Lung (tissue), 12 donors: ENCODE measurements around the gene RSU1. TPM values are rescaled to one million over a fixed set of nuclear protein-coding genes. Genes with fewer than 3 reads are reported as not detected.

ENCODE experiments used
- ATAC-seq: fragments of 200-7000 bp; cut with Tn5 transposase; one replicate; pipeline ENCODE4 v1.9.1; 2020; ENCODE audit warnings: moderate number of reproducible peaks; ENCODE audit not compliant: insufficient read depth, low FRiP score
- DNase-seq, 3 donors: peaks; one replicate each; pipeline ENCODE4 v3.0.0-alpha.2; 2013 to 2017
- H3K27ac ChIP-seq, 2 donors: one replicate each; pipeline ENCODE4 v1.5.1; 2013; ENCODE audit warnings: mild to moderate bottlenecking in 2 of 2, moderate library complexity in 2 of 2, control low read depth in 1 of 2, inconsistent platforms in 1 of 2, low read depth in 1 of 2, low read length in 1 of 2
- H3K27me3 ChIP-seq, 3 donors: one replicate each; pipeline ENCODE4 v1.5.1; 2013; ENCODE audit warnings: low read length in 2 of 3; ENCODE audit not compliant: control insufficient read depth in 3 of 3, insufficient read depth in 3 of 3
- H3K36me3 ChIP-seq, 4 donors: one replicate each; pipeline ENCODE4 v1.5.1; 2013; ENCODE audit warnings: low read length in 4 of 4, mild to moderate bottlenecking in 1 of 4, moderate library complexity in 1 of 4; ENCODE audit not compliant: control insufficient read depth in 4 of 4, insufficient read depth in 4 of 4
- H3K4me1 ChIP-seq, 5 donors: one replicate each; pipeline ENCODE4 v1.5.1; 2013; ENCODE audit warnings: low read length in 5 of 5, mild to moderate bottlenecking in 2 of 5, moderate library complexity in 1 of 5; ENCODE audit not compliant: control insufficient read depth in 5 of 5, insufficient read depth in 5 of 5
- H3K4me3 ChIP-seq: one replicate; pipeline ENCODE4 v1.5.1; 2013; ENCODE audit warnings: mild to moderate bottlenecking, control low read depth, moderate library complexity
- H3K9ac ChIP-seq, 2 donors: one replicate each; pipeline ENCODE4 v1.5.1; 2013; ENCODE audit warnings: low read length in 2 of 2, control low read depth in 1 of 2; ENCODE audit not compliant: insufficient read depth in 1 of 2
- H3K9me3 ChIP-seq, 4 donors: one replicate each; pipeline ENCODE4 v1.5.1; 2013; ENCODE audit warnings: low read length in 3 of 4, mild to moderate bottlenecking in 1 of 4, moderate library complexity in 1 of 4; ENCODE audit not compliant: control insufficient read depth in 4 of 4, insufficient read depth in 3 of 4
- WGBS, 2 donors: extraction: QIAGEN DNeasy Blood & Tissue Kit; methylation state at CpG; one replicate each; pipeline ENCODE4 v1.1.7; 2013; 5-methylcytosine and 5-hydroxymethylcytosine counted together
- polyA plus RNA-seq, 2 donors: library from polyadenylated mRNA; stranded (reverse); fragments of 200-250 nt; gene quantifications; one replicate each; pipeline ENCODE4 v1.2.1, GENCODE V29; 2013
- total RNA-seq, 2 donors: library from RNA; depleted of rRNA in 1 of 2; stranded (reverse); fragments of >200 nt in 1 of 2; gene quantifications; one replicate each; pipeline ENCODE4 v1.2.1, GENCODE V29; 2014 to 2021
- TF ChIP-seq, protein P1 (sequence below): IDR thresholded peaks from 2 replicates; pipeline ENCODE4 v1.5.1; 2012; ENCODE audit warnings: mild to moderate bottlenecking; ENCODE audit errors: control extremely low read depth, extremely low read depth
- donor health status: control.
- donor health status: control.
- donor health status: Bipolar disorder and iron deficiency.
- donor health status: healthy.
- donor health status: DM: yes; HTN: yes; CAD: no.

The RSU1 gene
- total and polyA plus RNA-seq, 4 donors: 36.0 to 81.5 (median 57.9) TPM

DNA sequence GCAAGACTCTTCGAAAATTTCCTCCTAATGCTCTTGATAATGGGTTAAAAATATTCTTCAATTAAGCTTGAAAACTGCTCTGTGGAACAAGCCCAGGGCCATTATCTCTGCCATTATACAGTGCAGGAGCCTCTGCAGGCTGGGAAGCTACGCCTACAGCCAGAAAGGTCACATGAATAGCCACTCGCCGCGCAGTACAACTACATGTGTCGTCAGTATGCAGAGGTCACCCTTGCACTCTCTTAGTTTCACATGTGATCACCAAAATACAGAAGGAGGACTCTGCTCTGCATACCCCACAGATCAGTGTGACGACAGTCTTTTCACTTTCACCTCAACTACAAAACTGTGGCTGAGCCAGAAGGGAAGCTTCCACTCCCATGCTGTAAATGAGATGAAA, 153.8 kb downstream of the RSU1 start:
- no peak overlapping the region for H3K27ac ChIP-seq
- H3K9me3 ChIP-seq: no peaks in the 10 kb centered on the region
- no peaks in the 10 kb centered on the region for H3K36me3 ChIP-seq
- no peaks in the 10 kb centered on the region for H3K4me1 ChIP-seq
- no peak for ATAC-seq
- no peak overlapping the region for H3K9ac ChIP-seq
- 93 to 98% methylated on average over 7 of the region's 7 CpGs for WGBS, 2 donors
- DNase-seq: no peak
- TF ChIP-seq, protein P1, sequence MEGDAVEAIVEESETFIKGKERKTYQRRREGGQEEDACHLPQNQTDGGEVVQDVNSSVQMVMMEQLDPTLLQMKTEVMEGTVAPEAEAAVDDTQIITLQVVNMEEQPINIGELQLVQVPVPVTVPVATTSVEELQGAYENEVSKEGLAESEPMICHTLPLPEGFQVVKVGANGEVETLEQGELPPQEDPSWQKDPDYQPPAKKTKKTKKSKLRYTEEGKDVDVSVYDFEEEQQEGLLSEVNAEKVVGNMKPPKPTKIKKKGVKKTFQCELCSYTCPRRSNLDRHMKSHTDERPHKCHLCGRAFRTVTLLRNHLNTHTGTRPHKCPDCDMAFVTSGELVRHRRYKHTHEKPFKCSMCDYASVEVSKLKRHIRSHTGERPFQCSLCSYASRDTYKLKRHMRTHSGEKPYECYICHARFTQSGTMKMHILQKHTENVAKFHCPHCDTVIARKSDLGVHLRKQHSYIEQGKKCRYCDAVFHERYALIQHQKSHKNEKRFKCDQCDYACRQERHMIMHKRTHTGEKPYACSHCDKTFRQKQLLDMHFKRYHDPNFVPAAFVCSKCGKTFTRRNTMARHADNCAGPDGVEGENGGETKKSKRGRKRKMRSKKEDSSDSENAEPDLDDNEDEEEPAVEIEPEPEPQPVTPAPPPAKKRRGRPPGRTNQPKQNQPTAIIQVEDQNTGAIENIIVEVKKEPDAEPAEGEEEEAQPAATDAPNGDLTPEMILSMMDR: no peak
- H3K27me3 ChIP-seq: no peaks in the 10 kb centered on the region
- H3K4me3 ChIP-seq: no peak overlapping the region

DNA sequence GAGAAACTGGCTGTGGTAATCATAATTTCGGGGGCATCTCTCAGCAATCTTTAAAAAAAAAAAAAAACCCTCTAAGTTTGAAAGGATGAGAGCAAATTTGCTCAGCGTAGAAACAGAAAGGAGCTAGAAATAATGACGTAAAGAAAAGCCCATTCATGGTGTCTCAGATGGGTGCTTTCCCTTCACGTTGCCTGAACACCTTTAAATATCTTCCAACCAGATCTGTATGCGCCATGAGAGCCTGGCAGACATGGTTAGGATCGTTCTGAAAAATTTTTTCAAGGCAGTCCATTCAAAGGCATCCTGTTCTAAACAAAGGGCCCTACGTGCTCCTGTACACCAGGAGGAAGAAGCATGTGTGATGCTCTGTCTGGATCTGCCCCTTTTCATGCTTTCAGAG, 154.3 kb downstream of the RSU1 start:
- no peak for DNase-seq
- Histone ChIP-seq H3K36me3 (no peaks in the 10 kb centered on the region), H3K27ac (no peak overlapping the region), H3K9ac (no peak overlapping the region), H3K4me3 (no peak overlapping the region), H3K27me3 (no peaks in the 10 kb centered on the region), H3K4me1 (no peaks in the 10 kb centered on the region), H3K9me3 (no peaks in the 10 kb centered on the region)
- no peak for ATAC-seq
- 88 to 94% methylated on average over 7 of the region's 7 CpGs for WGBS, 2 donors
- TF ChIP-seq, protein P1: no peak

DNA sequence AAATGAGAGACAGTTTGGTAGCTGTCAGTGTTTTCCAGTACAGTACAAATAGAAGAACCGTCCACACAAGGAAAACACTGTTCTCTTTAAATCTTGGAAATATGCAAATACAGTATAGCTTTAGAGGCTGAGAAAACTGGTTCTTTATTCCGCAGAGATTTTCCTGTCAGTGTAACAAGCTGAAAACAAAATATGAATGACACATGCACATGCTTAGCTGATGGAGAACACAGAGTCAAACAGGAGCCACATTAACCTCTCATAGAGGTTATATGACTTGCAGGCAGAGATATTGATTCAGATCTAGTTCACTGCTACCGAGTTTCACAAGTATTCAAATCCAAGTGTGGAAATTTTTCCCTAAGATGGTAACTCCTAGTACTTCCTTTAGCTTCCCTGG, 160.3 kb downstream of the RSU1 start:
- TF ChIP-seq, protein P1: no peak
- no peak overlapping the region for H3K27ac ChIP-seq
- no peaks in the 10 kb centered on the region for H3K9me3 ChIP-seq
- no peak for ATAC-seq
- no peaks in the 10 kb centered on the region for H3K4me1 ChIP-seq
- H3K36me3 ChIP-seq: no peaks in the 10 kb centered on the region
- no peak for DNase-seq
- H3K27me3 ChIP-seq: no peaks in the 10 kb centered on the region
- no peak overlapping the region for H3K4me3 ChIP-seq
- H3K9ac ChIP-seq: no peak overlapping the region
- 86 to 91% methylated on average over 3 of the region's 3 CpGs for WGBS, 2 donors

DNA sequence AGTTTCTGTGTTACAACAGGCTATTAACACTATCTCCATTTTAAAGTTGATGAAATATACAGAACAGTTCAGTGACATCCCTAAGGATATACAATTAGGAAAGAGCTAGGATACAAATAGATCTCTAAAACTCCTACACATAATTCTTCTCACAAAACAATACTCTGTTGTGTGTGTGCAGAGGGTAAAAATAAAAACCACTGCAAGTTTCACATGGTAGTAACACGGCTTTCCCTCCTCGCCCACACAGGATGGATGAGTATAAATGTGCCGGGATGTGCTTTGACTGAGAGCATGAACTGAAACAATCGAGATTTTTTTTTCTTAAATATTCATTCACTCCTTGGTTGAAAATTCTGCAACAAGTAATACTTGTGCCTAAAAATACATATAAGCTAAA, 164.0 kb downstream of the RSU1 start:
- no peak overlapping the region for H3K9ac ChIP-seq
- no peak overlapping the region for H3K4me3 ChIP-seq
- no peak overlapping the region for H3K27ac ChIP-seq
- WGBS, 2 donors: 91 to 96% methylated on average over 4 of the region's 4 CpGs
- no peaks in the 10 kb centered on the region for H3K36me3 ChIP-seq
- TF ChIP-seq, protein P1: no peak
- H3K9me3 ChIP-seq: no peaks in the 10 kb centered on the region
- H3K4me1 ChIP-seq: peaks cover 0 to 12% (median 0%) of the 10 kb centered on the region in 5 donors
- DNase-seq (no peak), ATAC-seq (no peak)
- no peaks in the 10 kb centered on the region for H3K27me3 ChIP-seq
